HepG2 (cell line): ENCODE data around the gene ARHGAP9. TPM values are rescaled to one million over a fixed set of nuclear protein-coding genes. Genes with fewer than 3 reads are reported as not detected.

ENCODE experiments used
- ARNT2 ChIP-seq: sonication (generic); formaldehyde crosslinking; IDR thresholded peaks from 2 replicates; pipeline ENCODE4 v1.8.0; 2022; ENCODE audit warnings: mild to moderate bottlenecking, low read depth, missing genetic modification reagents, moderate library complexity
- CREM ChIP-seq, 2 experiments: sonication (generic) in 1 of 2; formaldehyde crosslinking in 1 of 2; IDR thresholded peaks; 2 replicates each; pipeline versions ENCODE4 v1.4.0 to v1.6.1; 2016 to 2020; ENCODE audit warnings: antibody characterized with exemption in 1 of 2, mild to moderate bottlenecking in 1 of 2, missing genetic modification reagents in 1 of 2
- FOXO1 ChIP-seq: sonication (generic); formaldehyde crosslinking; IDR thresholded peaks from 2 replicates; pipeline ENCODE4 v1.4.0; 2020; ENCODE audit warnings: missing genetic modification reagents
- GFI1 ChIP-seq: sonication (generic); formaldehyde crosslinking; IDR thresholded peaks from 2 replicates; pipeline ENCODE4 v1.5.0; 2020; ENCODE audit warnings: missing genetic modification reagents, mild to moderate bottlenecking, borderline replicate concordance
- HNF1B ChIP-seq: sonication (generic); formaldehyde crosslinking; IDR thresholded peaks from 2 replicates; pipeline ENCODE4 v1.5.1; 2020; ENCODE audit warnings: mild to moderate bottlenecking, moderate library complexity, missing genetic modification reagents
- ISL2 ChIP-seq: sonication (generic); formaldehyde crosslinking; IDR thresholded peaks from 2 replicates; pipeline ENCODE4 v1.5.0; 2020; ENCODE audit warnings: missing genetic modification reagents
- SIN3B ChIP-seq: fragments of 150-350 bp; IDR thresholded peaks from 2 replicates; pipeline ENCODE4 v1.6.1; 2014; ENCODE audit warnings: low read length
- SP1 ChIP-seq, 2 experiments: fragments of 450-650 bp in 1 of 2; sonication (generic) in 1 of 2; formaldehyde crosslinking in 1 of 2; IDR thresholded peaks; 2 replicates each; pipeline versions ENCODE4 v1.4.0 to v1.6.1; 2016 to 2020; ENCODE audit warnings: missing genetic modification reagents in 1 of 2
- SP4 ChIP-seq: sonication (generic); formaldehyde crosslinking; IDR thresholded peaks from 2 replicates; pipeline ENCODE4 v1.8.1; 2023; ENCODE audit warnings: mild to moderate bottlenecking, missing genetic modification reagents
- ZFP36L2 ChIP-seq: sonication (generic); formaldehyde crosslinking; IDR thresholded peaks from 2 replicates; pipeline ENCODE4 v1.4.0; 2020; ENCODE audit warnings: missing genetic modification reagents
- ZMYM4 ChIP-seq: sonication (generic); formaldehyde crosslinking; IDR thresholded peaks from 2 replicates; pipeline ENCODE4 v1.8.1; 2023; ENCODE audit warnings: mild to moderate bottlenecking, missing genetic modification reagents
- ZNF546 ChIP-seq: sonication (generic); formaldehyde crosslinking; conservative IDR thresholded peaks from 2 replicates; pipeline ENCODE4 v1.8.1; 2023; ENCODE audit warnings: mild to moderate bottlenecking, missing genetic modification reagents
- ZNF75D ChIP-seq: sonication (generic); formaldehyde crosslinking; IDR thresholded peaks from 2 replicates; pipeline ENCODE4 v1.8.1; 2023; ENCODE audit warnings: missing genetic modification reagents, mild to moderate bottlenecking, borderline replicate concordance
- ZZZ3 ChIP-seq: sonication (generic); formaldehyde crosslinking; IDR thresholded peaks from 2 replicates; pipeline ENCODE4 v1.4.0; 2020; ENCODE audit warnings: missing genetic modification reagents, mild to moderate bottlenecking, borderline replicate concordance
- polyA plus RNA-seq, 8 experiments: library from polyadenylated mRNA; depleted of rRNA in 3 of 8; stranded (reverse) in 7 of 8; unstranded in 1 of 8; fragments of >200 nt; fragmentation: Illumina TruSeq in 4 of 8; extraction: Trizol in 4 of 8; gene quantifications; 2 replicates each; pipeline versions ENCODE4 v1.2.1 to v1.2.3, GENCODE V29; 2011 to 2016; ENCODE audit warnings: low read depth in 4 of 8, missing spikeins in 1 of 8, mixed read lengths in 1 of 8; ENCODE audit not compliant: insufficient read depth in 1 of 8
- total RNA-seq, 5 experiments: library from RNA; depleted of rRNA; stranded (reverse); fragments of >200 nt; fragmentation: Illumina TruSeq; extraction: Trizol; gene quantifications; 2 replicates each; pipeline ENCODE4 v1.2.3, GENCODE V29; 2016; ENCODE audit warnings: low read depth in 1 of 5
- TF ChIP-seq, protein P1 (sequence below), 2 experiments: sonication (generic) in 1 of 2; formaldehyde crosslinking in 1 of 2; IDR thresholded peaks; 2 replicates each; pipeline versions ENCODE4 v1.4.0 to v1.6.1; 2018 to 2020; ENCODE audit warnings: missing genetic modification reagents in 2 of 2, borderline replicate concordance in 1 of 2, low read depth in 1 of 2, mild to moderate bottlenecking in 1 of 2, missing biosample characterization in 1 of 2
- TF ChIP-seq, protein P2 (sequence below): sonication (generic); formaldehyde crosslinking; IDR thresholded peaks from 2 replicates; pipeline ENCODE4 v1.4.0; 2020; ENCODE audit warnings: missing genetic modification reagents, mild to moderate bottlenecking, borderline replicate concordance
- TF ChIP-seq, protein P3 (sequence below): sonication (generic); formaldehyde crosslinking; IDR thresholded peaks from 2 replicates; pipeline ENCODE4 v1.5.1; 2020; ENCODE audit warnings: missing genetic modification reagents, mild to moderate bottlenecking, borderline replicate concordance
- TF ChIP-seq, protein P4 (sequence below): fragments of 450-650 bp; IDR thresholded peaks from 2 replicates; pipeline ENCODE4 v1.6.1; 2017
- TF ChIP-seq, protein P5 (sequence below): IDR thresholded peaks from 2 replicates; pipeline ENCODE4 v1.6.1; 2016; ENCODE audit warnings: low read depth, control low read depth

ARHGAP9 gene
- total and polyA plus RNA-seq, 2 of the 13 experiments (the other 11 are each of a cell fraction or from before 2014, with no cell fraction given) = 0.18 to 1.2 TPM

DNA sequence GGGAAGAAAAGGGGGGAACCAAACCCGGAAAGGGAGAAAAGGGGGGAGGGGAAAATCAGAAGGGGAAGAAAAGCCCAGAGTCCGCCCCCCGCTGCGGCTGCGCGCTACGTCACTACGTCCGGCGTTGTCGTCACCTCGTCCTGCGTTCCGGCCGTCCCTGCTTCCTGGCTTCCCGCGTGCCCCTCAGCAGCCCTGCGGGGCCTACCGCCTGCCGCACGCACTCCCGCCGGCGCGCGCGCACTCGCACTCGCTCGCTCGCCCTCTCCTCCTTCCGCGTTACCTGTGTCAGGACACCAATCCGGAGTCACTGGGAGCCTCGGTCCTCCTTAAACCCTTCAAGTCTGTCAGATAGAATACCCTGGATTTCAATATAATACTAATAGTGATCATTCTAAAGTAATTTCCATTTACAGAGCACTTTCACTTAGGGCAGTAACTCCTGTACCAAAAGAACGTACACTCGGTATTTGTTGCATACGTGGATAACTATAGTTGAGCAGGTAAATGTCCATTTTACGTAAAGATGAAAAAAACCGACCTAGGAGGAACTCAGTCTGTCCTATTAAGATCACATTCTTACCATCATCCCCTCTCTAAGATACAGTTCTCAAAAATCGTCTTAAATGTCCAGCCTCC, 48.6 kb downstream of the ARHGAP9 start, which contains the start of gene R3HDM2 (continued):
- peak; percentile 34; the same call in 1 of the 2 replicates for TF ChIP-seq GFI1 (CRISPR knock-in tag)
- TF ChIP-seq, protein P1, sequence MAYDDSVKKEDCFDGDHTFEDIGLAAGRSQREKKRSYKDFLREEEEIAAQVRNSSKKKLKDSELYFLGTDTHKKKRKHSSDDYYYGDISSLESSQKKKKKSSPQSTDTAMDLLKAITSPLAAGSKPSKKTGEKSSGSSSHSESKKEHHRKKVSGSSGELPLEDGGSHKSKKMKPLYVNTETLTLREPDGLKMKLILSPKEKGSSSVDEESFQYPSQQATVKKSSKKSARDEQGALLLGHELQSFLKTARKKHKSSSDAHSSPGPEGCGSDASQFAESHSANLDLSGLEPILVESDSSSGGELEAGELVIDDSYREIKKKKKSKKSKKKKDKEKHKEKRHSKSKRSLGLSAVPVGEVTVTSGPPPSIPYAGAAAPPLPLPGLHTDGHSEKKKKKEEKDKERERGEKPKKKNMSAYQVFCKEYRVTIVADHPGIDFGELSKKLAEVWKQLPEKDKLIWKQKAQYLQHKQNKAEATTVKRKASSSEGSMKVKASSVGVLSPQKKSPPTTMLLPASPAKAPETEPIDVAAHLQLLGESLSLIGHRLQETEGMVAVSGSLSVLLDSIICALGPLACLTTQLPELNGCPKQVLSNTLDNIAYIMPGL (CRISPR knock-in tag; IDR thresholded peaks at IDR 0.05; ENCODE audit: borderline replicate concordance in 1 of 2, low read depth in 1 of 2) = peak; percentile 40 to 76; a peak in 3 of 4 replicates
- peak; percentile 76 for TF ChIP-seq CREM (IDR thresholded peaks at IDR 0.05)
- no peak for TF ChIP-seq CREM (CRISPR knock-in tag; IDR thresholded peaks at IDR 0.05)
- peak; percentile 66; the same call in 1 of the 2 replicates for TF ChIP-seq FOXO1
- TF ChIP-seq SIN3B = no peak
- TF ChIP-seq ZNF546 (CRISPR knock-in tag) = no peak
- TF ChIP-seq, protein P2, sequence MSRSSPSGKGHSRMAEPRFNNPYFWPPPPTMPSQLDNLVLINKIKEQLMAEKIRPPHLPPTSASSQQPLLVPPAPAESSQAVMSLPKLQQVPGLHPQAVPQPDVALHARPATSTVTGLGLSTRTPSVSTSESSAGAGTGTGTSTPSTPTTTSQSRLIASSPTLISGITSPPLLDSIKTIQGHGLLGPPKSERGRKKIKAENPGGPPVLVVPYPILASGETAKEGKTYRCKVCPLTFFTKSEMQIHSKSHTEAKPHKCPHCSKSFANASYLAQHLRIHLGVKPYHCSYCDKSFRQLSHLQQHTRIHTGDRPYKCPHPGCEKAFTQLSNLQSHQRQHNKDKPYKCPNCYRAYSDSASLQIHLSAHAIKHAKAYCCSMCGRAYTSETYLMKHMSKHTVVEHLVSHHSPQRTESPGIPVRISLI = no peak
- peak; percentile 69; the same call in 1 of the 2 replicates for TF ChIP-seq ZZZ3
- TF ChIP-seq SP1 (IDR thresholded peaks at IDR 0.05) = no peak
- peak; percentile 78; the same call in 1 of the 2 replicates for TF ChIP-seq SP1 (CRISPR knock-in tag; IDR thresholded peaks at IDR 0.05)
- 0 out of 2 replicates have a peak, but pooled peaks have one; percentile 75 for TF ChIP-seq ZFP36L2
- TF ChIP-seq ISL2 (CRISPR knock-in tag) = peak; percentile 57
- TF ChIP-seq, protein P3, sequence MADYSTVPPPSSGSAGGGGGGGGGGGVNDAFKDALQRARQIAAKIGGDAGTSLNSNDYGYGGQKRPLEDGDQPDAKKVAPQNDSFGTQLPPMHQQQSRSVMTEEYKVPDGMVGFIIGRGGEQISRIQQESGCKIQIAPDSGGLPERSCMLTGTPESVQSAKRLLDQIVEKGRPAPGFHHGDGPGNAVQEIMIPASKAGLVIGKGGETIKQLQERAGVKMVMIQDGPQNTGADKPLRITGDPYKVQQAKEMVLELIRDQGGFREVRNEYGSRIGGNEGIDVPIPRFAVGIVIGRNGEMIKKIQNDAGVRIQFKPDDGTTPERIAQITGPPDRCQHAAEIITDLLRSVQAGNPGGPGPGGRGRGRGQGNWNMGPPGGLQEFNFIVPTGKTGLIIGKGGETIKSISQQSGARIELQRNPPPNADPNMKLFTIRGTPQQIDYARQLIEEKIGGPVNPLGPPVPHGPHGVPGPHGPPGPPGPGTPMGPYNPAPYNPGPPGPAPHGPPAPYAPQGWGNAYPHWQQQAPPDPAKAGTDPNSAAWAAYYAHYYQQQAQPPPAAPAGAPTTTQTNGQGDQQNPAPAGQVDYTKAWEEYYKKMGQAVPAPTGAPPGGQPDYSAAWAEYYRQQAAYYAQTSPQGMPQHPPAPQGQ (CRISPR knock-in tag) = no peak
- TF ChIP-seq ZNF75D (CRISPR knock-in tag) = no peak
- peak; percentile 68 for TF ChIP-seq ZMYM4 (CRISPR knock-in tag)
- TF ChIP-seq SP4 (CRISPR knock-in tag) = 0 out of 2 replicates have a peak, but pooled peaks have one; percentile 55
- TF ChIP-seq HNF1B (CRISPR knock-in tag) = no peak
- TF ChIP-seq ARNT2 (CRISPR knock-in tag) = peak; percentile 78
- TF ChIP-seq, protein P4, sequence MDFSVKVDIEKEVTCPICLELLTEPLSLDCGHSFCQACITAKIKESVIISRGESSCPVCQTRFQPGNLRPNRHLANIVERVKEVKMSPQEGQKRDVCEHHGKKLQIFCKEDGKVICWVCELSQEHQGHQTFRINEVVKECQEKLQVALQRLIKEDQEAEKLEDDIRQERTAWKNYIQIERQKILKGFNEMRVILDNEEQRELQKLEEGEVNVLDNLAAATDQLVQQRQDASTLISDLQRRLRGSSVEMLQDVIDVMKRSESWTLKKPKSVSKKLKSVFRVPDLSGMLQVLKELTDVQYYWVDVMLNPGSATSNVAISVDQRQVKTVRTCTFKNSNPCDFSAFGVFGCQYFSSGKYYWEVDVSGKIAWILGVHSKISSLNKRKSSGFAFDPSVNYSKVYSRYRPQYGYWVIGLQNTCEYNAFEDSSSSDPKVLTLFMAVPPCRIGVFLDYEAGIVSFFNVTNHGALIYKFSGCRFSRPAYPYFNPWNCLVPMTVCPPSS = no peak
- TF ChIP-seq, protein P5, sequence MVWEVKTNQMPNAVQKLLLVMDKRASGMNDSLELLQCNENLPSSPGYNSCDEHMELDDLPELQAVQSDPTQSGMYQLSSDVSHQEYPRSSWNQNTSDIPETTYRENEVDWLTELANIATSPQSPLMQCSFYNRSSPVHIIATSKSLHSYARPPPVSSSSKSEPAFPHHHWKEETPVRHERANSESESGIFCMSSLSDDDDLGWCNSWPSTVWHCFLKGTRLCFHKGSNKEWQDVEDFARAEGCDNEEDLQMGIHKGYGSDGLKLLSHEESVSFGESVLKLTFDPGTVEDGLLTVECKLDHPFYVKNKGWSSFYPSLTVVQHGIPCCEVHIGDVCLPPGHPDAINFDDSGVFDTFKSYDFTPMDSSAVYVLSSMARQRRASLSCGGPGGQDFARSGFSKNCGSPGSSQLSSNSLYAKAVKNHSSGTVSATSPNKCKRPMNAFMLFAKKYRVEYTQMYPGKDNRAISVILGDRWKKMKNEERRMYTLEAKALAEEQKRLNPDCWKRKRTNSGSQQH (CRISPR knock-in tag) = peak; percentile 77; the same call in 1 of the 2 replicates
